Thoracic aorta (tissue), 2 donors: ENCODE data around the gene CALN1. TPM values are rescaled to one million over a fixed set of nuclear protein-coding genes. Genes with fewer than 3 reads are reported as not detected.

Source experiments
- ATAC-seq: fragments of 150-250 bp; one replicate; pipeline ENCODE4 v1.8.0; 2017; ENCODE audit warnings: low read depth; ENCODE audit not compliant: insufficient number of reproducible peaks, low FRiP score
- DNase-seq: peaks from one replicate; pipeline ENCODE4 v3.0.0-alpha.2; 2020; ENCODE audit warnings: low spot score
- H3K27ac ChIP-seq, 2 donors: fragments of 200-600 bp; sonication (generic); 1 replicate in 1 of 2; 2 replicates in 1 of 2; pipeline ENCODE4 v1.5.1; 2016; ENCODE audit warnings: mild to moderate bottlenecking in 2 of 2, moderate library complexity in 2 of 2
- H3K27me3 ChIP-seq: fragments of 200-600 bp; sonication (generic); replicated peaks from 2 replicates; pipeline ENCODE4 v1.6.0; 2016; ENCODE audit warnings: mild to moderate bottlenecking; ENCODE audit not compliant: insufficient read depth
- H3K36me3 ChIP-seq: fragments of 200-600 bp; sonication (generic); one replicate; pipeline ENCODE4 v1.5.1; 2016
- H3K4me1 ChIP-seq, 2 donors: fragments of 200-600 bp; sonication (generic); 1 replicate in 1 of 2; 2 replicates in 1 of 2; pipeline versions ENCODE4 v1.5.1 to v1.6.0; 2016; ENCODE audit warnings: low read depth in 2 of 2, mild to moderate bottlenecking in 1 of 2; ENCODE audit not compliant: control insufficient read depth in 1 of 2
- H3K4me3 ChIP-seq: fragments of 200-600 bp; sonication (generic); 2 replicates; pipeline ENCODE4 v1.5.1; 2016; ENCODE audit warnings: mild to moderate bottlenecking
- H3K9me3 ChIP-seq: fragments of 200-600 bp; sonication (generic); 2 replicates; pipeline ENCODE4 v1.5.1; 2016
- CTCF ChIP-seq: fragments of 200-600 bp; sonication (generic); IDR thresholded peaks from one replicate; pipeline ENCODE4 v1.5.1; 2019; ENCODE audit warnings: antibody characterized with exemption
- total RNA-seq, 2 donors: library from RNA; depleted of rRNA; stranded (reverse); fragments of >200 nt; gene quantifications; one replicate each; pipeline versions ENCODE4 v1.1.0 to v1.2.3, GENCODE V29; 2016

CALN1 gene
- total RNA-seq, 2 donors from 2014 or later: not detected

DNA sequence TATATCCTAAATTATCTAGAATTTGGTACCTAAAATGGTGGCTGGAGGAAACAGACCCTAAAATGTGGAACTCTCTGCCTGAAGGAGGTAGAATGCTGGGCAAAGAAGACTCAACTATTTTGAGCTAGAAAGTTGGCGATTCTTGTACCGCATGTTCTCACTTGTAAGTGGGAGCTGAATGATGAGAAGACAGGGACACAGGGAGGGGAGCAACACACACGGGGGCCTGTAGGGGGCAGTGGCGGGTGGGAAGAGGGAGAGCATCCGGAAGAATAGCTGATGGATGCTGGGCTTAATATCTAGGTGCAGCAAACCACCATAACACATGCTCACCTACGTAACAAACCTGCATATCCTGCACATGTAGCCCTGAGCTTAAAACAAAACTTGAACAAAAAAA, 250.6 kb downstream of the CALN1 start:
- H3K27ac ChIP-seq: no peak overlapping the region
- ATAC-seq: no peak
- H3K4me3 ChIP-seq: no peak overlapping the region
- H3K36me3 ChIP-seq: no peaks in the 10 kb centered on the region
- H3K27me3 ChIP-seq: no peaks in the 10 kb centered on the region
- H3K4me1 ChIP-seq: no peaks in the 10 kb centered on the region
- peaks cover 8% of the 10 kb centered on the region for H3K9me3 ChIP-seq
- no peak for TF ChIP-seq CTCF
- DNase-seq: no peak

DNA sequence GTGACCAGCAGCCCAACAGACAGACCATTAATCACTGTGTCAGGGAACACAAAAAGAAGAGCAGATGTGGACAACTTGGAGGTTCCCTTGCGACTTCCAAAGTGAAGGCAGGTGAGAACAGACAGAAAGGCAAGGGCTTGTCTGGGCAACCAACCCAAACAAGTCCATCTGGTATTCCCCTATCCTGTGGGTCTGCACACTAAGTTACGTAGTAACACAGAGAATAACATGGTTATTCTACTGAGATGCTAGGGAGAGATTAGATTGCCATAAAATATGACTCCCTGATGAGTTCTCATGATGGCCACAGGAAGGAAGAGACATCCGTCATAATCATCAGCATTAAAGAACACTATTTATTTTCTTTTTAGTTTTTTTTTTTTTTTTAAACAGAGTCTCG, 252.2 kb downstream of the CALN1 start:
- Histone ChIP-seq H3K27me3 (no peaks in the 10 kb centered on the region), H3K4me3 (no peak overlapping the region), H3K9me3 (peaks cover 8% of the 10 kb centered on the region), H3K4me1 (no peaks in the 10 kb centered on the region), H3K36me3 (no peaks in the 10 kb centered on the region), H3K27ac (no peak overlapping the region)
- no peak for ATAC-seq
- TF ChIP-seq CTCF: no peak
- DNase-seq: no peak

DNA sequence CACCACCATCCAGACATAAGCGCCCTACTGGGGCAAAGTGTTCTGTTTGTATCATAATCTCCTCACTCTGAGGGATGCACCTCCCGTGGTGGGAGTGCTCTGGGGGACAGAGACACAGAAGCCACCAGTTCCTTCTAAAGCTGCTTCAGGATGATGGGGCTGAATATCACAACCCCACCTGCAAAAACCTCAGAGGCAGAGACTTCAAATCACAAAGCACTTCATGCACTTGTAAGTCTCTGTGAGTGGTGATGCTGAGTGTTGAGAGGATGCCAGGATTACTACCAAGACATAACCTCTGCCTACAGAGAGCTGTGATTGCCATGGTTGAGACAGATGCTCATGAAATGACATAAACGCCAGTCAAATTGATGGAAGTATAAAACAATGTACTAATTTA, 255.5 kb downstream of the CALN1 start:
- Histone ChIP-seq H3K36me3 (no peaks in the 10 kb centered on the region), H3K9me3 (no peaks in the 10 kb centered on the region)
- no peak for TF ChIP-seq CTCF

DNA sequence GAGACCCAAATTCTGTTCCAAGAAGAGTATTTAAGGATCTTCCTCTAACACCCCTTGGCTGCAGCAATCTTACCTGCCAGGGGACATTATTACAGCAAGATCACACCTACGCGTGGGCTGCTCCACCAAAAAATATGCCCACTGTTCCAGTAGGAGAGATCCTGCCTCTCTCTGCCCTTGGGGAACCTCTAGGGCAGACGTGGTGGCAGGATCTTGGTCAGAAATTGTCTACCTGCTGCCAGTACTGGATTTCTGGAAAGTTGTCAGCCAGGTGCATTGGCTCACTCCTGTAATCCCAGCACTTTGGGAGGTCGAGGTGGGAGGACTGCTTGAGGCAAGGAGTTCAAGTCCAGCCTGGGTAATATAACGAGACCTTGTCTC, 259.0 kb downstream of the CALN1 start:
- H3K27ac ChIP-seq: no peak overlapping the region

More for the DNA sequence above, 255.5 kb downstream of the CALN1 start:
- no peak for DNase-seq
- Histone ChIP-seq H3K4me1 (no peaks in the 10 kb centered on the region), H3K4me3 (no peak overlapping the region), H3K27me3 (no peaks in the 10 kb centered on the region), H3K27ac (no peak overlapping the region)
- ATAC-seq: no peak

More for the DNA sequence above, 259.0 kb downstream of the CALN1 start:
- H3K27me3 ChIP-seq: no peaks in the 10 kb centered on the region
- no peaks in the 10 kb centered on the region for H3K4me1 ChIP-seq
- ATAC-seq: no peak
- no peak for TF ChIP-seq CTCF
- no peak for DNase-seq
- no peaks in the 10 kb centered on the region for H3K9me3 ChIP-seq
- no peaks in the 10 kb centered on the region for H3K36me3 ChIP-seq
- no peak overlapping the region for H3K4me3 ChIP-seq
